HCT116 (cell line): ENCODE data around the gene SFXN3. TPM values are rescaled to one million over a fixed set of nuclear protein-coding genes. Genes with fewer than 3 reads are reported as not detected.

ENCODE experiments used
- ATAC-seq: fragments of 200-7000 bp; cut with Tn5 transposase; 2 replicates; pipeline ENCODE4 v1.9.1; 2020; ENCODE audit warnings: mild to moderate bottlenecking, moderate library complexity
- BruUV-seq: library from RNA; stranded (reverse); fragments of 400-500 nt; replicated peaks from 2 replicates; lab custom pipeline; 2021; lab: Mats Ljungman, UMichigan
- CTCF ChIA-PET: fragments of 300-600 bp; sonication (Branson Sonifier 250); formaldehyde crosslinking; loops from one replicate; lab custom pipeline; 2021; ENCODE audit warnings: antibody characterized with exemption; lab: Charles Lee
- POLR2A ChIA-PET: fragments of 300-600, 350-600 bp; sonication (Branson Sonifier 250); formaldehyde crosslinking; loops from one replicate; lab custom pipeline; 2021; ENCODE audit warnings: antibody characterized with exemption; lab: Charles Lee
- RAD21 ChIA-PET, 2 experiments: fragments of 300-600 bp; sonication (Branson Sonifier 250); formaldehyde crosslinking; loops; one replicate each; lab custom pipeline; 2023; ENCODE audit warnings: low total read pairs in 2 of 2; ENCODE audit not compliant: uncharacterized antibody in 2 of 2, unreplicated experiment in 2 of 2, low non-redundant PET in 1 of 2; lab: Charles Lee
- DNase-seq: peaks from one replicate; pipeline ENCODE4 v3.0.0-alpha.2; 2010; ENCODE audit warnings: low read depth, low spot score
- H2AFZ ChIP-seq: fragments of 200-600 bp; shearing (Covaris generic), sonication (generic); 2 replicates; pipeline ENCODE4 v1.6.1; 2017; ENCODE audit warnings: low read depth, mixed run types, mixed read lengths, antibody characterized with exemption, low read length; ENCODE audit not compliant: poor library complexity, severe bottlenecking
- H3K27ac ChIP-seq: 2 replicates; pipeline ENCODE4 v1.5.1; 2012; ENCODE audit warnings: low read depth, low read length
- H3K27me3 ChIP-seq: fragments of 200-600 bp; sonication (generic); 2 replicates; pipeline ENCODE4 v1.6.1; 2016; ENCODE audit warnings: mixed run types, low read length, mixed read lengths; ENCODE audit not compliant: insufficient read depth
- H3K36me3 ChIP-seq, 2 experiments: fragments of 200-500 bp in 1 of 2; fragments of 200-600 bp in 1 of 2; sonication (Bioruptor generic) in 1 of 2; sonication (generic) in 1 of 2; 2 replicates each; pipeline versions ENCODE4 v1.5.1 to v1.6.1; 2014 to 2016; ENCODE audit warnings: low read length in 2 of 2, inconsistent platforms in 1 of 2, mixed read lengths in 1 of 2, mixed run types in 1 of 2; ENCODE audit not compliant: insufficient read depth in 2 of 2, control insufficient read depth in 1 of 2
- H3K4me1 ChIP-seq, 2 experiments: fragments of 200-600 bp in 1 of 2; sonication (generic) in 1 of 2; 2 replicates each; pipeline versions ENCODE4 v1.5.1 to v1.6.1; 2012 to 2017; ENCODE audit warnings: low read length in 2 of 2, inconsistent platforms in 1 of 2, mild to moderate bottlenecking in 1 of 2, mixed read lengths in 1 of 2, mixed run types in 1 of 2, moderate library complexity in 1 of 2; ENCODE audit not compliant: insufficient read depth in 2 of 2, control insufficient read depth in 1 of 2
- H3K4me2 ChIP-seq: fragments of 200-600 bp; sonication (generic); 2 replicates; pipeline ENCODE4 v1.6.1; 2017; ENCODE audit warnings: mixed run types, low read length, mixed read lengths
- H3K4me3 ChIP-seq, 2 experiments: fragments of 200-600 bp in 1 of 2; sonication (generic) in 1 of 2; replicated peaks in 1 of 2; 2 replicates each; pipeline ENCODE4 v1.5.1; 2011 to 2016; ENCODE audit warnings: low read length in 2 of 2, control low read depth in 1 of 2, low read depth in 1 of 2, mild to moderate bottlenecking in 1 of 2, mixed read lengths in 1 of 2, mixed run types in 1 of 2
- H3K79me2 ChIP-seq: fragments of 200-600 bp; sonication (generic); 2 replicates; pipeline ENCODE4 v1.6.1; 2017; ENCODE audit warnings: mild to moderate bottlenecking, mixed run types, low read length, moderate library complexity, mixed read lengths; ENCODE audit not compliant: insufficient read depth
- H3K9ac ChIP-seq: fragments of 200-600 bp; sonication (generic); 2 replicates; pipeline ENCODE4 v1.6.1; 2016; ENCODE audit warnings: low read length, mixed read lengths
- H3K9me2 ChIP-seq: fragments of 200-600 bp; sonication (generic), shearing (Covaris generic); 2 replicates; pipeline ENCODE4 v1.6.1; 2017; ENCODE audit warnings: mixed run types, mild to moderate bottlenecking, moderate library complexity; ENCODE audit not compliant: insufficient read depth
- H3K9me3 ChIP-seq, 2 experiments: fragments of 200-500 bp in 1 of 2; fragments of 200-600 bp in 1 of 2; sonication (Bioruptor generic) in 1 of 2; sonication (generic) in 1 of 2; 2 replicates each; pipeline ENCODE4 v1.6.1; 2014 to 2017; ENCODE audit warnings: low read length in 2 of 2, mixed read lengths in 2 of 2, inconsistent platforms in 1 of 2, low read depth in 1 of 2, mild to moderate bottlenecking in 1 of 2, mixed run types in 1 of 2, moderate library complexity in 1 of 2; ENCODE audit not compliant: control insufficient read depth in 1 of 2, insufficient read depth in 1 of 2
- H4K20me1 ChIP-seq: fragments of 200-600 bp; sonication (generic), shearing (Covaris generic); 2 replicates; pipeline ENCODE4 v1.6.1; 2017; ENCODE audit warnings: mixed run types, mild to moderate bottlenecking, moderate library complexity; ENCODE audit not compliant: insufficient read depth
- EZH2 ChIP-seq: fragments of 200-600 bp; sonication (generic); IDR thresholded peaks from 2 replicates; pipeline ENCODE4 v1.6.1; 2017; ENCODE audit warnings: antibody characterized with exemption, mixed run types
- EZH2phosphoT487 ChIP-seq: fragments of 200-600 bp; IDR thresholded peaks from 2 replicates; pipeline ENCODE4 v1.6.1; 2018; ENCODE audit warnings: antibody characterized with exemption, borderline replicate concordance
- FOSL1 ChIP-seq: IDR thresholded peaks from 2 replicates; pipeline ENCODE4 v1.6.1; 2012; ENCODE audit warnings: low read depth
- JUND ChIP-seq: IDR thresholded peaks from 2 replicates; pipeline ENCODE4 v1.6.1; 2012
- MAX ChIP-seq: IDR thresholded peaks from 2 replicates; pipeline ENCODE4 v1.6.1; 2012
- TCF7L2 ChIP-seq: IDR thresholded peaks from 2 replicates; pipeline ENCODE4 v1.7.0; 2011; ENCODE audit warnings: borderline replicate concordance, inconsistent platforms; ENCODE audit not compliant: insufficient read depth, insufficient read length; ENCODE audit errors: extremely low read depth
- ZBTB33 ChIP-seq: IDR thresholded peaks from 2 replicates; pipeline ENCODE4 v1.6.1; 2011; ENCODE audit warnings: mild to moderate bottlenecking, low read length, moderate library complexity; ENCODE audit not compliant: insufficient replicate concordance; ENCODE audit errors: extremely low read depth
- ZFX ChIP-seq: fragments of 450-650 bp; IDR thresholded peaks from 2 replicates; pipeline ENCODE4 v1.6.1; 2017
- ZNF274 ChIP-seq: fragments of 200-500 bp; sonication (Bioruptor generic); IDR thresholded peaks from 2 replicates; pipeline ENCODE4 v1.6.1; 2014; ENCODE audit warnings: mild to moderate bottlenecking, low read depth, low read length, inconsistent platforms
- intact Hi-C: fragments of 100-400 bp; cut with micrococcal nuclease; formaldehyde crosslinking; loops from 2 replicates; pipeline ENCODE4 v1.10.0; 2022
- total RNA-seq: library from RNA; stranded (reverse); gene quantifications from one replicate; pipeline ENCODE4 v1.2.1, GENCODE V29; 2021; ENCODE audit not compliant: unreplicated experiment

The SFXN3 gene
- total RNA-seq, 1 experiment from 2014 or later = 52.5 TPM

GRCh38 chr10:100998991-100999741 is 31.9 kb upstream of the SFXN3 start (continued):
- TF ChIP-seq TCF7L2 (no peak), ZFX (peak; percentile 70), ZBTB33 (no peak), FOSL1 (no peak), MAX (no peak), ZNF274 (no peak), EZH2 (no peak), EZH2phosphoT487 (no peak)

- Histone ChIP-seq H3K4me3 (peak within 1 kb of the TSS; percentile 88 to 92), H3K9ac (peak within 1 kb of the TSS; percentile 94), H3K27me3 (no peaks in the 10 kb centered on the region), H3K4me1 (peaks cover 21 to 51% of the 10 kb centered on the region in 2 experiments), H4K20me1 (no peaks in the 10 kb centered on the region), H3K79me2 (peaks cover 48% of the 10 kb centered on the region), H3K4me2 (peak within 1 kb of the TSS; percentile 98), H3K27ac (peak within 1 kb of the TSS; percentile 87), H3K9me3 (no peaks in the 10 kb centered on the region), H3K9me2 (no peaks in the 10 kb centered on the region), H2AFZ (no peak within 1 kb of the TSS)
- no peak for DNase-seq
- intact Hi-C loops = no loop called here
- BruUV-seq = no TSS peak
- ATAC-seq = no peak; the same call in 1 of the 2 replicates
- ChIA-PET RAD21 (interaction anchor here in 1 of 2 experiments (0.9 kb wide), 1 partner anchor 14 kb away, joined by 5 read pairs; no protein-coding TSS in a partner anchor), POLR2A (no interaction called here), CTCF (interaction anchor here (0.6 to 8.3 kb wide), 6 partner anchors 10 to 118 kb away, joined by 3 to 118 read pairs (median 13); no protein-coding TSS in a partner anchor)
- TF ChIP-seq ZFX (peak; percentile 52; the same call in 1 of the 2 replicates), JUND (no peak)
- TF ChIP-seq, all 23 proteins: peak for 1
- H3K36me3 ChIP-seq = peaks cover 7 to 11% of the 10 kb centered on the region in 2 experiments; a peak in 2 of 4 replicates
Observed at GRCh38 chr10:100999742-101000126, 31.3 kb upstream of the SFXN3 start, which contains the start of gene LZTS2. LZTS2 (plus strand) TSS chr10:100999808; CDS start chr10:101002539, 2,731 bp downstream.
